Suprapubic skin (tissue), 3 donors: ENCODE data around the gene CADM2.

Source experiments
- POLR2A ChIP-seq, 2 donors: fragments of 450-650 bp; IDR thresholded peaks; one replicate each; pipeline ENCODE4 v1.6.1; 2017; ENCODE audit warnings: antibody characterized with exemption in 2 of 2, mild to moderate bottlenecking in 2 of 2, moderate library complexity in 2 of 2
- TF ChIP-seq, protein P1 (sequence below), 2 donors: fragments of 200-600 bp in 1 of 2; fragments of 450-650 bp in 1 of 2; sonication (generic) in 1 of 2; IDR thresholded peaks; one replicate each; pipeline ENCODE4 v1.5.1; 2016 to 2019; ENCODE audit warnings: antibody characterized with exemption in 2 of 2, mild to moderate bottlenecking in 1 of 2, moderate library complexity in 1 of 2

DNA sequence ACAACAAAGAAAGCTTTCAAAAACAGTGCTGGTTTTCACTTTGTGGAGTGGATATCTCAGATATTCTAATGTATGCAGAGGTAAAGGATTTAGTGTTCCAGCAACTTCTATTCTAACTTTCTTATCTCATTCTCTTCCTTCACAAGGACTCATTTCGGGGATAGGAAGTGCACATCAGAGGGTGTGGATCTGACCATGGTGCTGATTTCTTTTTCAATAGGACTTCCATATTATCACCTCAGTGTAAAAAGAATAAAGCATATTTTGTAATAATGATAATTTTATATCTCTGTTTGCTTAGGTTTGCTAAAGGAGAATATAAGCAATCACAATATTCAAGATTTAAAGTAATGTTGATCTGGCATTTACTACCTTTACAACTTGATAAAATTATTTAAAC lies 12.5 kb upstream of the CADM2 start:
- TF ChIP-seq, protein P1, sequence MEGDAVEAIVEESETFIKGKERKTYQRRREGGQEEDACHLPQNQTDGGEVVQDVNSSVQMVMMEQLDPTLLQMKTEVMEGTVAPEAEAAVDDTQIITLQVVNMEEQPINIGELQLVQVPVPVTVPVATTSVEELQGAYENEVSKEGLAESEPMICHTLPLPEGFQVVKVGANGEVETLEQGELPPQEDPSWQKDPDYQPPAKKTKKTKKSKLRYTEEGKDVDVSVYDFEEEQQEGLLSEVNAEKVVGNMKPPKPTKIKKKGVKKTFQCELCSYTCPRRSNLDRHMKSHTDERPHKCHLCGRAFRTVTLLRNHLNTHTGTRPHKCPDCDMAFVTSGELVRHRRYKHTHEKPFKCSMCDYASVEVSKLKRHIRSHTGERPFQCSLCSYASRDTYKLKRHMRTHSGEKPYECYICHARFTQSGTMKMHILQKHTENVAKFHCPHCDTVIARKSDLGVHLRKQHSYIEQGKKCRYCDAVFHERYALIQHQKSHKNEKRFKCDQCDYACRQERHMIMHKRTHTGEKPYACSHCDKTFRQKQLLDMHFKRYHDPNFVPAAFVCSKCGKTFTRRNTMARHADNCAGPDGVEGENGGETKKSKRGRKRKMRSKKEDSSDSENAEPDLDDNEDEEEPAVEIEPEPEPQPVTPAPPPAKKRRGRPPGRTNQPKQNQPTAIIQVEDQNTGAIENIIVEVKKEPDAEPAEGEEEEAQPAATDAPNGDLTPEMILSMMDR (IDR thresholded peaks at IDR 0.05) = no peak
- TF ChIP-seq POLR2A (IDR thresholded peaks at IDR 0.05) = no peak
